HG03460 (cell line): ENCODE data around the gene MEX3C.
A peak's percentile ranks its signal among the peaks of the same experiment; 100 is the strongest.

ENCODE experiments used
- ATAC-seq: cut with Tn5 transposase; IDR thresholded peaks from one replicate; pipeline ENCODE4 v1.9.1; 2021; ENCODE audit not compliant: unreplicated experiment

The MEX3C gene

DNA sequence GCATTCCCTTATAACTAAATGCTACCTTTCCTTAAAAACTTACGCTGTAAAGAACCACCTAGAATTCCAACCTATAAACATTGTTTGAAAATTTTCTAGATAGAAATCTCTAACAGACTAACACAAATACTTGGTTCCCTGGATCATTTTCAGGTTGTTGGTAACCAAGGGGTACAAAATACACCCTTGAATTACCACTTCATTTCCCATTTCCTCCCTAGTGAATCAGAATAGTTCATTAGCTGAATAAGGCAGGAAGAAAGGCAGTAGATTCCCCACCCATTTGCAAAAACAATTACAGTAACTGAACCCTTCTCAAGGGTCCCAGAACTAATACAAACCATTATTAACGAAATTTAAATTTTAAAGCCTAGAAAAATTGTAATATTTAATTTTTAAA lies 5.5 kb downstream of the MEX3C start:
- ATAC-seq, result no peak

DNA sequence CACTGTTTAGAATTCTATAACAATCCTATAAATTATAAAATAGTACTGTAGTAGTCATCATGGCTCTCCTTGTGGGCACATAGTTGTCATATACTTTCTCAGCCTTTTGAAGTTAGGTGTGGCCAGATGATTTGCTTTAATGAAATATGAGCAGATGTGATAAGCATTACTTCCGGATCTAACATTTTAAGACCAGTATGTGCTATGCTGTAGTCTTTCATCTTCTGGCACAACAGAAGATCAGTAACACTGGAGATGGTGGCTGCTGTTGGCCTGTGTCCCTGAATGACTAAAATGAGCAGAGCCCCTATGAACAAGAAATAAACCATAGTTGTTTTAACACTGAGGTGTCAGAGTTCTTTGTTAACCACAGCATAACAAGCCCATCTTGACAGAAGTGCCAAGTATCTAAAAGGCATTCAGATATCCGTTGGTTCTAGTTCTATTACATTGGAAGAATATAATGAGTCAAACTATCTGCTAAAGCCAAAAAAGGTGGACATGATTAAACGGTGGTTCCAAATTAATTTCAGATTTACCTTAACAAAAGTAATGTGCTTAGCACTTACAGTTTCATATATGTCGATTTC lies 6.3 kb downstream of the MEX3C start:
- no peak for ATAC-seq

- no peak for ATAC-seq
Measured at GRCh38 chr18:51190000-51190399, 7.5 kb downstream of the MEX3C start.

DNA sequence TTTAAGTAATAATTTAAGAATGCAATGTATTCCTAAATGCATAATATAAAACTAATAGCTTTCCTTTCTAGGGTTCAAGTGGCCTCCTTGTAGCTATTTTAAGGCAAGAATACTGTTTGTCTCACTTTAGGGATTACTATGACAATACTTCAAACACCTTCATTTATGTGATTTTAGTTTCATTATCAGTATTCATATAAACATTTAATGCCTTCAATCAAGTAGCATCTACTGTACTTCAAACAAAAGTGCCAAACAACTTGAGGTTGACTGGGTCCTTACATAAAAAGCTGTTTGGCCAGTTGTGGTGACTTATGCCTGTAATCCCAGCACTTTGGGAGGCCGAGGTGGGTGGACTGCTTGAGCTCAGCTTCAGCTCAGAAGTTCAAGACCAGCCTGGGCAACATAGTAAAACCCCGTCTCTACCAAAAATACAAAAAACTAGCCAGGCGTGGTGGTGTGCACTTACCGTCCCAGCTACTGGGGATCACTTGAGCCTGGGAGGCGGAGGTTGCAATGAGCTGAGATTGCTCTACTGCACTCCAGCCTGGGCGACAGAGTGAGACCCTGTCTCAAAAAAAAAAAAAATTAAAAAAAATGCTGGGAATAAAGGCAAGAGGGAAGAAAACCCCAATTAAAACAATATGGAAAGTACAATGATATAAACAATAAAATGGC lies 9.3 kb downstream of the MEX3C start:
- no peak for ATAC-seq

DNA sequence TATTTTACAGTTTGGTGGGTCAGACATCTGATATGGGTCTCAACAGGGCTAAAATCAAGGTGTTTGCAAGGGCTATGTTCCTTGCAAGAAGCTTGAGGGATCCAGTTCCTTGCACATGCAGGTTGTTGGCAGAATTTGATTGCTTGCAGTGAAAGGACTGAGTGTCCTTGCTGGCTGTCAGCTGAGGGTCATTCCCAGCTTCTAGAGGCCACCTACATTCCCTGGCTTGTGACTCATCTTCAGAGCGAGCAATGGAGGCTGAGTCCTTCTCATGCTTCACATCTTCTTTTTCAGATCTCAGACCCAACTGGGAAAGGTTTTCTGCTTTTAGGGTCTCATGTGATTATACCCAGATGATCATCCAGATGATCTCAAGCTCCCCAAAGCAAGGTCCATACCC lies 12.4 kb downstream of the MEX3C start:
- ATAC-seq, result no peak

DNA sequence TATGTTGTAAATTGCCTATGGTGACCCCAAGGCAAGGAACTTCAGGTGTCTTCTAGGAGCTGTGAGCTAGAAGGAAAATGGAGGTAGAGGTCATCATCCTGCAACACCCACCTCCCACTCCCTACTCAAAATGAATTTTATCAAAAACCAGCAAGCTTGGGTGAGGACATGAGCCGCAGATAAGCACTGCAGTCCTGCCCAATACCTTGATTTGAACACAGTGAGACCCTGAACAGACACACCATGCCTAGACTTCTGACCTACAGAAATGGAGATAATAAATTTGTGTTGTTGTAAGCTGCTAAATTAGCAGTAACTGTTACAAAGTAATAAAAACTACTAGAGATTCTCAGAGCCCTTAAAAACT lies 13.4 kb downstream of the MEX3C start:
- ATAC-seq, result no peak

DNA sequence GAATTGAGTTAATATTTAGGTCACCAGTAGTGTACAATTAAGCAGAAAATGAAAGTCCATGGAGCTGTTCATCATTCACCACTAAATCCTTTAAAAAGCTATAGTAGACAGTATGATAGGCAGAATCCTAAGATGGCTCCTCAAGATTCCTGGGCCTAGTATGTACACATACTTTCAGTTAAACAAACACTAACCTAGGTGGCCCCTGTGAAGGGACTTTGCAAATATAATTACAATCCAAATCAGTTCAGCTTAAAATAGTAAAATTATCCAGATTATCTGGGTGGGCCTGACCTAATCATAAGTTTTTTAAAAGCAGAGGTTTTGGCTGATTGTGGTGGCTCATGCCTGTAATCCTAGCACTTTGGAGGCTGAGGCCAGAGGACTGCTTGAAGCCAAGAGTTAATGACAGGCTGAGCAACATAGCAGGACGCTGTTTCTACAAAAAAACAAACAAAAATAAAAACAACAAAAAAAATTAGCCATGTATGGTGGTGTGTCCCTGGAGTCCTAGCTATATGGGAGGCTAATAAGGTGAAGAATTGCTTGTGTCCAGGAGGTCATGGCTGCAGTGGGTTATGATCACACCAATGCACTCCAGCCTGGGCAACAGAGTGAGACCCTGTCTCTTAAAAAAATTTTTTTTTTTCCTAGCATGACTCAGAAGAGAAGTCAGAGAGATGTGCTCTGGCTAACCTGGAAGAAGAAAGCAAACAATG lies 13.9 kb downstream of the MEX3C start:
- no peak for ATAC-seq

DNA sequence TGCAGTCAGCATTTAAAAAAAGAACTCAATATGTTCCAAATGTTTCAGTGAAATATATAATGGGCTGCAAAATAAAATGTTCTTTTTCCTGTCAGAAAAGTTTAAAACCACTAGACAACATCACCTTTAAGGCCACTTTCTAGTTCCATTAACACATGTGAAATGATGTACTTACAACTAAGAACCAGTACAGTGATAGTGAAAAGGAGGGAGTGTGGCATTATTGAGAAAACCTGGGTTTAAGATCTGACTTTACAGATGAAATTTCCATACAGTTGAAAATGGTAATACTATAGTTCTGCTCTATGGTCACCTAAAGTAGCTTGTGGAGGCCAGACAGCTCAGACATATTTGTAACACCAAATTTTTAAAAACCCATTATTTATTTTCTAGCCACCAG lies 14.7 kb downstream of the MEX3C start:
- ATAC-seq, result no peak

DNA sequence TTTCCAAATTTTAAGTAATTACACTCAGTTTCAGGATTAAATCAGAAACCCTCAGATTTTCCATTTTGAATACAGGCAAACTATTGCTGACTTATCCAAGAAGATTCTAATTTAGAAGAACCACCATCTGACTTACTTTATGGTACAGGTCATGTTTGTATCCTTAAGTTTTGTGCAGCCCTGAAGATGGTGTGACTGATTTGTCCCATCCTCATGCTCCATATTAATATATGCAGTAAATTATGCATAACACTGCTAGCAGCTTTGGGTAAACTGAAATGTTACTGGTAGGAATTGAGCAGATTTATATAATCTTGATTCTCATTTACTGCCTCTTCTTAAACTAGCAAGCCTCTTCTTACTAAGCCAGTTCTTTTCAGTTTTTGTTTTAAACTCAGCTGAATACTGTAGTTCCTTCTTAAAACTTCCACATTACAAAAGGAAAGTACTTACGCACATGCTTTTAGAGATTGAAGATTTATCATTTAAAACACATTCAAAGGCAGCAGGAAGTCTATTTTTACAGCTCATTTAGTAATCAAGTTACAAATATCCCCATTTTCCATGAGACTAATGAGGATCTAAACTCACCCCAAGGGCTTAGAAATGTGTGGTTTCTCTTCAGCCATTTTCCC lies 25.7 kb downstream of the MEX3C start:
- no peak for ATAC-seq

GRCh38 chr18:51171223-51171622 lies 26.3 kb downstream of the MEX3C start:
- ATAC-seq, result peak; percentile 59

DNA sequence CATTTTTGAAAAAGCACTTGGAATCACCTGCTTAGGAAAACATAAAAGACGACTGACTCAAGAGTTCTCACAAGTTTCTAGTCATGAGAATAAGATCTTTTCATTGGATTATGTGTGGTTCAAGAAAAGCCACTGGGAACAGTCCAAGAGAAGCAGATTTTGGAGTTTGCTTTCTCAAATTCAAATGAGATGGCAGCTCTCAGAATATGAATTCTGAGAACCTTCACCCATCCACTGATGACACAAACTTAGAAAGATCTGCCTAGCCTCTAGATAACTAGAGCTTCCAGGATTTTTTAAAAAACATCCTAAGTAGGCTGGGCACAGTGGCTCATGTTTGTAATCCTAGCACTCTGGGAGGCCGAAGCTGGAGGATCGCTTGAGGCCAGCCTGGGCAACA lies 26.8 kb downstream of the MEX3C start:
- no peak for ATAC-seq

GRCh38 chr18:51169731-51170130 lies 27.8 kb downstream of the MEX3C start:
- ATAC-seq, result no peak

DNA sequence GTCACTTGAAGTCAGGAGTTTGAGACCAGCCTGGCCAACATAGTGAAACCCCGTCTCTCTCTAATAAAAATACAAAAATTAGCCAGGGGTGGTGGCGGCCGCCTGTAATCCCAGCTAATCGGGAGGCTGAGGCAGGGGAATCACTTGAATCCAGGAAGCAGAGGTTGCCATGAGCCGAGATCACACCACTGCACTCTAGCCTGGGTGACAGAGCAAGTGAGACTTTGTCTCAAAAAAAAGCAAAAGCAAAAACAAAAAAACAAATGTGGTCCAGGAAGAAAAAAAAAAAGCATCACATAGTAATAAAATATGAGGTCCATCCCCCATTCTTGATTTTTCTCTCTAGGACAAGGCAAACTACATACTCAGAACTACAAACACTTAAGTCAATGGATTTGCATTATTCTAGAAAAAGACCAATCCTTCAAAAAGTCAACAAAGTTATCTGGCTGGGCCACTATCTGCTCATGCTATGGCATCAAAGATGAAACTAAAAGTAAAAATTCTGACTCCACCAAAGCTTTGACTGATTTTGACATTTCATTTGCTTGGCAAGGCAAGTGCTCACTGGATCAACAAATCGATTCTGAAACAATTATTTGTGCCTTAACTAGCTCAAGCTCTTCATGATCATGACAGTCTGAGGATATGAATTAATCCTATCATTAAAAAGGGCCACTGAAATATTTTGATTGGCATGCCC lies 28.4 kb downstream of the MEX3C start:
- no peak for ATAC-seq

DNA sequence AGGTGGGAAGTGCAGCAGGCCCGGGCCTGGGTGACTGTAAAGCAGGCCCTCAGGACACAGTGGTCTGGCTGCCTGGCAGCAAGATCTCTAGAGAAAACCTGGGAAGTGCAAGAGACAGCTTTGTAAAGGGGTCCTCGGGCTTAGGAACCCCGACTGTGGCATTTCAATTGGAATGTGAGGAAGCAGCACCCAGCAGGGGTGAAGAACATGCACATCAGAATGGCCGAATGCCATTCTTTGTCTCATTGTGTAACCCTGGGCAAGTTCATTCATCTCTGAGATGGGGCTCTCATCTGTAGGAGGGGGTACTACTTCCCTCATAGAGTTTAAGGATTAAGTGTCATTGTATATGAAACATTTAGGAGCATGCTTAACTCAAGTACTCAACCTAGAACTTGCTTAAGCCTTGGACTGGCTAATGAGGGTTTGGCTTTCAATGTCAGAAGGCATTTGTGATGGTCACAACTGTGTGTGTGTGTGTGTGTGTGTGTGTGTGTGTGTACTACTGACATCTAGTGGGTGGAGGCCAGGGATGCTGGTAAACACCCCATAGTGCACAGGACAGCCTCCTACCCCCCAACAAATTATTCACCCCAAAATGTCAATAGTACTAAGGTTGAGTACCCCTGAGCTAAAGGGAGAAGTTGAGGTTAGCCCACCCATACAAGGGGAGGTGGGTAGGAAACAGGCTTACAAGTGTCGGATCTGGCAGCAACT lies 29.3 kb downstream of the MEX3C start:
- ATAC-seq, result no peak

DNA sequence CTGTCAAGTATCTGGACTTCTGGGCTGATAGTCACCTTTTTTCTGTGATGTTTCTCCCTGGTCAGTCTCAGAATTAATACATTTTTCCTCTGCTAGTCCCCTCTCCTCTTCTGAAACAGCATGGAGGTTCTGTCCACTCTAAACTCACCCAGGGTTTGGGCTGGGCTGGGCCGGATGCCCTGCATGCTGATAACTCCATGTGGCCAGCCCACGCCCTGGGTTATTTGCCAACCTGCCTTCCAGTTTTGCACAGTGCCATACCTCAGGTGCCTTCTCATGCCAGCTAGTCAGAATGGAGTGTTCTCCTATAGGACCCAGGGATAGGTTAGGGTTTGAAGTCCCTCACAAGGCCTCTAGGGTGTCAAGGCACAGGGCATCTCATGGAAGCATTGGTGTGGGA lies 32.2 kb downstream of the MEX3C start:
- ATAC-seq, result no peak

DNA sequence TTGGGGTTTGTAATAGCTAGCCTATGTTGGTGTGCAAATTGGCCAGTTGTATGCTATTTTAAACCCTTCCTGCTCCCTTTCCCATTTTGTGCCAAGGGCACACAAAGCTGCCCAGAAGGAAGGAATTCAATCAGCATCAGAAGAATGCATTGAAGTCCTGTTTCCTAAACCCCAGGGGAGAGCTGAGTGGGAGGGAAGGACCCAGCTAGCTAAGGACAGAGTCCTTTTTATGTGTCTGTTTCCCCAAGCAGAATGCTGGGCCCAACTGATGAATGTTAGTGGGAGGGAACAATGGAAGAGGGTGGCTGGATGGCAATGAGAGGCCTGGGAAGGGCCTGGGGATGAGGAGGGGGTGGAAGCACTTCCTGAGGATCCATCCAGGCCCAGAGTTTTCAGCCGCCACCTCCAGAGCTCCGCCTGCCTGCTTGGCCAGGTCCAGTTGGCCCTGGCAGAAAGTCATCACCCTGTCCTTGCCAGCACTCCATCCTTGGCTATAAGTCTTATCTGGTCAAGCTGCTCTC lies 32.7 kb downstream of the MEX3C start:
- no peak for ATAC-seq

GRCh38 chr18:51164342-51164741 lies 33.1 kb downstream of the MEX3C start:
- no peak for ATAC-seq

- ATAC-seq, result no peak
Measured at GRCh38 chr18:51163543-51163942, 33.9 kb downstream of the MEX3C start.

DNA sequence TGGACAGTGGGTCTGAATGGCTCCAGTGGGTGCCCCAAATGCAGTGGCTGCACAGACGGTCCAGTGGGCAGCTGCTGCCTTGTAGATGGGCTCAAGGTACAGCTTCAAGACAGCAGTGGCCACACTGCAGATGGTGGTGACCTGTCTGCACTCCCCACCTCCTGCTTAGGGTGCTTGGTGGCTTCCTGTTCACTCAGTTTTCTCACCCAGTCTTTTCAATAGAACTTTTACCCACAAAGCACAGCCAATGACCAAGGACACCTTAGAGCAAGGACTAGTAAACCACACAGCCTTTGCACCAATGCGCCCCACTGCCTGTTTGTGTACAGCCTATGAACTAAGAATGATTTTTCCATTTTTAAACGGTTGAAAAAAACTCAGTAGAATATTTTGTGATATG lies 34.9 kb downstream of the MEX3C start:
- ATAC-seq, result no peak

- no peak for ATAC-seq
Measured at GRCh38 chr18:51160646-51161045, 36.8 kb downstream of the MEX3C start.

DNA sequence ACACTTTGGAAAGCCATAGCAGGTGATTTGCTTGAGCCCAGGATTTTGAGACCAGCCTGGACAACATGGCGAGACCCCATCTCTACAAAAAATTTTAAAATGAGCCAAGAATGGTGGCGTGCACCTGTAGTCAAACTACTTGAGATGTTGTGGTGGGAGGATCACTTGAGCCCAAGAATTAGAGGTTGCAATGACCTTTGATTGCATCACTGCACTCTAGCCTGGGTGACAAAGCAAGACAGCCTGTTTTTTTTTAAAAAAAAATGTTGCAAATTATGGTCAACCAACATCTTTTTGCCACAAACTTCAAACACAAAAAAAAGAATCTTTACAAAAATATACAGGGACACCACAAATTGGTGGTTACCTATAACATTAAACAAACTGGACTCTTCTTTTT lies 40.3 kb downstream of the MEX3C start:
- no peak for ATAC-seq
